Brain microvascular endothelial cell (primary cell): Measurements from ENCODE around the gene TMEM176B.

Experiments used
- DNase-seq: peaks from one replicate; pipeline ENCODE4 v3.0.0-alpha.2; 2020
- H3K27ac ChIP-seq: fragments of 250-450 bp; sonication (Bioruptor Pico); 2 replicates; pipeline ENCODE4 v1.5.1; 2020; ENCODE audit warnings: mild to moderate bottlenecking, moderate library complexity
- H3K27me3 ChIP-seq: fragments of 250-450 bp; sonication (Bioruptor Pico); replicated peaks from 2 replicates; pipeline ENCODE4 v1.5.1; 2020; ENCODE audit warnings: mild to moderate bottlenecking
- H3K36me3 ChIP-seq: fragments of 250-450 bp; sonication (Bioruptor Pico); replicated peaks from 2 replicates; pipeline ENCODE4 v1.5.1; 2020; ENCODE audit warnings: mild to moderate bottlenecking
- H3K4me3 ChIP-seq: 2 replicates; pipeline ENCODE4 v1.5.1; 2011; ENCODE audit warnings: low read depth, mild to moderate bottlenecking, control low read depth, low read length, moderate library complexity
- in situ Hi-C: cut with HindIII; loops from 2 replicates; pipeline ENCODE4 v1.10.0; 2017; ENCODE audit warnings: low sequenced_read_pairs, low pct_ligation_motif_present
- TF ChIP-seq, protein P1 (sequence below): IDR thresholded peaks from 2 replicates; pipeline ENCODE4 v1.5.1; 2011; ENCODE audit warnings: low read depth, mild to moderate bottlenecking, moderate library complexity, low read length, control low read depth, inconsistent platforms; ENCODE audit errors: missing control alignments

TMEM176B gene

DNA sequence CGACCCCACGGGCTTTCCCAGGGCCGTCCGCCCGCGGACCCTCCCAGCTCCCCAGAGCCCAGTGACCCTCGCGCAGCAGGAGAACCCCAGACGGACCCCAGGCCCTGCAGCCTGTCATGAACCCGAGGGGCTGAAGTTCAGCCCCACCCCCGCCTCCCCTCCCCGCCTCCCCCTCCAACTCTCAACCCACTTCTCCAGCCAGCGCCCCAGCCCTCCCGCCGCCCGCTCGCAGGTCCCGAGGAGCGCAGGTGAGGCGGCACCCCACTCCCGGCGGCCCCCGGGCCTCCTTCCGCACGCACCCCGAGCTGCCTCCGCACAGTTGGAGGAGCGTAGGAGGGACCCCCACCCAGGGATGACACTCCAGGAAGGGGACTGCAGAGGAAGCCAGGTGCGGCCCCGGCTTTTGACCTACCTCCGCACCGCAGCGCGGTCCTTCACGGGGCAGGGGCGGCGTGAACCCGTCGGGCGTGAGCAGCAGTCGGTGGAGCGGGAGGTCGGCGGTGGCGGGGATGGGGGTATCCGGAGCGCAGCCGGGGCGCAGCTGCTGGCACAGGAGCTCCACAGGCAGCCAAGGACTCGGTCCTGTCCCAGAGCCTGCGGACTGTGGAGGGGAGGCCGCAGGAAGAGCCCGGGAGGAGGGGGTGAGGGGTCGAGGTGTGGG, 547 bp upstream of the TMEM176B start, which contains the start of gene TMEM176A:
TSS of gene TMEM176A (plus strand) at position 189 of the 661 bp plus-strand sequence. CDS start 782 bp downstream, outside the sequence.
- DNase-seq = no peak

DNA sequence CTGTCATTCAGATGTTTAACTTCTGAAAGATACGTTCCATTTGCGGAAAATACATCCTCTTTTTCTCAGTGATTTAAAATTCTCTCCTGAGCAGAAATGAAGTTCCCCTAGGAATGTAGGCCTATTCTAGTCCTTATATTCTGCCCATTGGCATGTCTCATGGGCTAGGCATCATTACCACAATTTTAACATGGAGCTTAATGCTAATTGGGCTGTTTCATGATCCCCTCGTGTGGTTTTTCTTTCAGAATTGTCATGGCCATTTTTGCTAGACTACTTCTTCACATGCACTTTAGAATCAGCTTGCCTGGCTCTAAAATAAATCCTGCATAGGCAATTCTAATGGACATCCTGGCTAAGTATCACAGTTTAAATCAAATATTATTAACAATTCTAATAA, 1.0 kb downstream of the TMEM176B start:
- no peak for DNase-seq
- Histone ChIP-seq H3K4me3 (no peak overlapping the region), H3K27ac (no peak overlapping the region), H3K36me3 (no peaks in the 10 kb centered on the region), H3K27me3 (peaks cover 33% of the 10 kb centered on the region)
- TF ChIP-seq, protein P1, sequence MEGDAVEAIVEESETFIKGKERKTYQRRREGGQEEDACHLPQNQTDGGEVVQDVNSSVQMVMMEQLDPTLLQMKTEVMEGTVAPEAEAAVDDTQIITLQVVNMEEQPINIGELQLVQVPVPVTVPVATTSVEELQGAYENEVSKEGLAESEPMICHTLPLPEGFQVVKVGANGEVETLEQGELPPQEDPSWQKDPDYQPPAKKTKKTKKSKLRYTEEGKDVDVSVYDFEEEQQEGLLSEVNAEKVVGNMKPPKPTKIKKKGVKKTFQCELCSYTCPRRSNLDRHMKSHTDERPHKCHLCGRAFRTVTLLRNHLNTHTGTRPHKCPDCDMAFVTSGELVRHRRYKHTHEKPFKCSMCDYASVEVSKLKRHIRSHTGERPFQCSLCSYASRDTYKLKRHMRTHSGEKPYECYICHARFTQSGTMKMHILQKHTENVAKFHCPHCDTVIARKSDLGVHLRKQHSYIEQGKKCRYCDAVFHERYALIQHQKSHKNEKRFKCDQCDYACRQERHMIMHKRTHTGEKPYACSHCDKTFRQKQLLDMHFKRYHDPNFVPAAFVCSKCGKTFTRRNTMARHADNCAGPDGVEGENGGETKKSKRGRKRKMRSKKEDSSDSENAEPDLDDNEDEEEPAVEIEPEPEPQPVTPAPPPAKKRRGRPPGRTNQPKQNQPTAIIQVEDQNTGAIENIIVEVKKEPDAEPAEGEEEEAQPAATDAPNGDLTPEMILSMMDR = no peak
- in situ Hi-C loops = no loop called here

More for the DNA sequence above, 547 bp upstream of the TMEM176B start, which contains the start of gene TMEM176A:
- in situ Hi-C loops = no loop called here
- TF ChIP-seq, protein P1 = no peak
- Histone ChIP-seq H3K36me3 (no peaks in the 10 kb centered on the region), H3K4me3 (no peak within 1 kb of the TSS), H3K27me3 (peaks cover 33% of the 10 kb centered on the region), H3K27ac (no peak within 1 kb of the TSS)

DNA sequence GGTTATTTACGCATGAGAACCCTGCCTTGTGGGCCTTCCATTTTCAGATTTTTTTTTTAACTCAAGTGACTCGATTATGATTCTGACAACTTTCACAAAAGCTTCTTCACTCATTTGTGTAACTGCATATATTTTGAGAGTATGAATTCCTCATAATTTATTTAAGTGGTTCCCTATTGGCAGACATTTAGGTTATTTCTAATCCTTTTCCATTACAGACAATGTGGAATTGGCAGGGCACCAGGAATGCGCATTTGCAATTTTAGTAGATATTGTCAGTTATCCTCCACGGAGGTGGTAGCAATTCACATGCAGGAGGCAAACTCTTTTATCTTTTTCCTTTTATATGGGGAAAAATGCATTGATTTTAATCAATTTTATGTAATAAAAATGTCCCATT, 2.5 kb downstream of the TMEM176B start:
- no peaks in the 10 kb centered on the region for H3K36me3 ChIP-seq
- TF ChIP-seq, protein P1 = no peak
- H3K27ac ChIP-seq = no peak overlapping the region
- in situ Hi-C loops = no loop called here
- no peak overlapping the region for H3K4me3 ChIP-seq
- DNase-seq = no peak
- peaks cover 31% of the 10 kb centered on the region for H3K27me3 ChIP-seq

DNA sequence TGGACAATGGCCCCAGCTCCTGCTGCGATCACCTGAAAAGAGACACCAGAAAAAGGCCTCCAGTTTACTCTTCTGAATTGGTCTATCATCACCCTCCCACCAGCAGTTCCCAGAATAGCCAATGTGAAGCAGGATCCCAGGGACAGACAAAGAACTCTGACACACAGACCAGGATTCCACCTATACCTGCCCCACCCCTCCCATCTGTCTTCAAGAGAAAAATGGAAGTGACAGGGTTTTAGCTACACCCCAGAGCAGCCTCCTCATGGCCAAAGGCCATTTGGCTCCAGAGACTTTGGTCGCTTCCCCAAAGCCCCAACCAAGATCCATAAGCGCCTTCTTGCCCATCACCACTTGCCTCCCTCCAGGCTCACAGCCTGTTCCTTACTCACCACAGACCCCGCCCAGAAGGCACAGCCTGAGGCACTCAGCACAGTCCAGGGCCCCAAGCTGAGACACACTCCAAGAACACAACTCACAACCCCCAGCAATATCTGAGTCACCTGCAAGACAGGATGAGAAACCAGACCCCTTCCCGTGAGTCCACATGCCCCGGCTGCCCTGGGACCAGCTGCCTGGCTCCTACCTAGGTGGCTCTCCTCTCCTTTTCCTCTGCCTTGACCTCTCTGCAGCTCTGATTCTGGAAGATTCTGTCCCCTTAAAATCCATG, 6.5 kb downstream of the TMEM176B start:
- Histone ChIP-seq H3K27me3 (no peaks in the 10 kb centered on the region), H3K27ac (no peak overlapping the region), H3K36me3 (no peaks in the 10 kb centered on the region), H3K4me3 (no peak overlapping the region)
- TF ChIP-seq, protein P1 = no peak
- in situ Hi-C loops = no loop called here
- no peak for DNase-seq

DNA sequence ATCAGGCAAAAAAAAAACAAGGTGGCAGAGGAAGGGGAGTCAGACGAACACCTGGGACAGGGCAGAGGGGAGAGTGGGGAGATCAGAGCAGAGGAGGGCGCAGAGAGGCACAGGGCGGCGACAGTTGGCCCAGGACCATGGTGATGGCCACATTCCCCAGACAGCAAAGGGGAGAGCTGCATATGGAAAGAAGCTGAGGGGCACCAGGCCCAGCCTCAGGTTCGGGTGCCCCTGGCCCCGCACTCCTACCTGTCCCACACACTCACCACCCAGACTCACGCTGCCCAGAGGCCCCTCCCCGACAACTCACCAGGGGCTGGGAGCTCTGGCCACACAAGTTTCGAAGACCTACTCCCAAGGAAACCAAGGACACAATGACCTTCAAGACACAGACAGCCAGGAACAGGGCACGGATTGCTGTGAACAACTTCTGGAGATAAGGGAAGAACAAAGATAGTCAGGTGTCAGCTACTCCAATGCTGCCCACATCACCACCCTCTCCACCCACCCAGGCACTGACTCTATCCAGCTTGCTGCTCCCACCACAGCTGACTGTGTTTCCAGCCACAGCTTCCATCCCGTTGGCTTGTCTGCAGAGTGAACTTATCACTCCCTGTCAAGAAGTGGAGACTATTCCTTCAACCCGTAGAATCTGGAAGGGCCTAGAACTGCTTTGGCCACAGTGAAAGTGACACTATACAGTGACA, 8.3 kb downstream of the TMEM176B start:
- TF ChIP-seq, protein P1 = no peak
- no peak for DNase-seq
- in situ Hi-C loops = no loop called here

More for the DNA sequence above, 8.3 kb downstream of the TMEM176B start:
- Histone ChIP-seq H3K27me3 (no peaks in the 10 kb centered on the region), H3K4me3 (no peak overlapping the region), H3K36me3 (no peaks in the 10 kb centered on the region), H3K27ac (no peak overlapping the region)
